HG03432 (cell line): ENCODE data around the gene GRIN1.

ENCODE experiments used
- ATAC-seq: cut with Tn5 transposase; IDR thresholded peaks from one replicate; pipeline ENCODE4 v1.9.1; 2021; ENCODE audit warnings: mild to moderate bottlenecking, moderate library complexity; ENCODE audit not compliant: unreplicated experiment

GRIN1 gene

DNA sequence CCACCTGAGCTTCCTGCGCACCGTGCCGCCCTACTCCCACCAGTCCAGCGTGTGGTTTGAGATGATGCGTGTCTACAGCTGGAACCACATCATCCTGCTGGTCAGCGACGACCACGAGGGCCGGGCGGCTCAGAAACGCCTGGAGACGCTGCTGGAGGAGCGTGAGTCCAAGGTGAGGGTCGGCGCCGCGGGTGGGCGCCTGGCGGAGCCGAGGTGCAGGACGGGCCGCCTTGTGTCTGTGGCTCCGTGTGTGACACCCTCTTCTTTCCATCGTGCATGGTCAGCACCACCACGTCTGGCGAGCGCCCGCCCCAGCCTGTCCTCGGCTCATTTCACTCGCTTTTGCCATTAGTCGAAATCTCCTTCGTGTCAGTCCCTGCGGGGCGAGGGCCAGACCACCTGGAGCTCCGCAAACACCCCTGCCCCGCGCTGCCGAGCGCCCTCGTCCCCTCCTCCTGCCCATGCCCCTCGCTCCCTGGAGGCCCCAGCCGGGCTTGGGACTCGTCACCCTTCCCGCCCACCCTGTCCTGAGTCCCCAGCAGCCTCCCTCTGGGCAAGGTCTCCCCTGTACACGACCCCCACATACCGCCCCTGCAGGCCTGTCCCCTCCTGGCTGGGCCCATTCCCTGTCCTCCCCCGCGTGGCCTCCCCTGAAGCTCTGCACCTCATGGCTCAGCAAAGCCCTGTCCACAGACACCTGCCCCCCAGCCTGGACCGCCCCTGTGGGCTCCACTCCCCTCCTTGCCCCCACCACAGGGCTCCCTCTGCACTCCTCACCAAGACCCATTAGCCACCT, 7.0 kb downstream of the GRIN1 start:
- ATAC-seq: no peak

DNA sequence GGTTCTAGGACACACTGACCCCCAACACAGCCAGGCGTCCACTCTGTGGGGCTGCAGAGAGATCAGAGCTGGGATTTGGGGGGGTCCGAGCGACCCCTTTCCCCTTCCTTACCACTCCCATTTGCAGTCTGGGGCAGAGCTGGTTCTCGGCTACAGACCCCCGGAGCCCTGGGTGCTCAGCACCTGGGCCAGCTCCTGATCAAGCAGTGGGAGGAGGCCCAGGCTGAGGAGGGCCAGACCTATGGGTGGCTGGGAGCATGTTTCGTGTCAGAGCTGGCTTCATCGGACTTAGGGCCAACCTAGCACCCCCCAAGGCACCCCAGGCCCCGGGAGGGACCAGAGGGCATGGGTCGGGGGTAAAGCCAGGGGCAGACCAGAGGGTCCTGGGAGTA, 7.6 kb downstream of the GRIN1 start:
- no peak for ATAC-seq

DNA sequence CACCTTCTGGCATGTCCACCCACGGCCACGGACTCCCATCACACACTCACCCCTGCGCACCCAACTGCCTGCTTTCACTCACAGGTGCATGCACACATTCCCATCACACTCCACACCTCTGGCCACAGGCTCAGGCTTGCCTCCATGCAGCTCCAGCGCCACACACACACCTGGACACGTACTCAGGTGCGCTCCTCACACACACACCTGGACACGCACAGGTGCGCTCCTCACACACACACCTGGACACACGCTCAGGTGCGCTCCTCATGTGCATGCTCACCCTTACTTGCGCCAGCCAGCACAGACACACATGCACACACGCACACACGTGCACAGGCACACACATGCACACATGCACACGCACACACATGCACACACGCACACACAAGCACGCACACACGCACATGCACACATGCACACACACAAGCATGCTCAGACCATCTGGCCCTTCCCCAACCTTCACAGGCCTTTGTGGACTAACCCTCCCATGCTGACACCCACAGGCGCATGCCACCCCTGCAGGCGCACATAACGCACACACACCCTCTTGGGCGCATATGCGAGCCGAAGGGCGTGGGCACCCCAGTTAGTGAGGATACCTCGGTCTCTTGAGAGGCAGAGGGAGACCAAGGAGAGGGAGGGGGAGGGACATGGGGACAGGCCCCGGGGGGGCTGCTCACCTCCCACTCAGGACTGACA, 8.3 kb downstream of the GRIN1 start:
- ATAC-seq: no peak

DNA sequence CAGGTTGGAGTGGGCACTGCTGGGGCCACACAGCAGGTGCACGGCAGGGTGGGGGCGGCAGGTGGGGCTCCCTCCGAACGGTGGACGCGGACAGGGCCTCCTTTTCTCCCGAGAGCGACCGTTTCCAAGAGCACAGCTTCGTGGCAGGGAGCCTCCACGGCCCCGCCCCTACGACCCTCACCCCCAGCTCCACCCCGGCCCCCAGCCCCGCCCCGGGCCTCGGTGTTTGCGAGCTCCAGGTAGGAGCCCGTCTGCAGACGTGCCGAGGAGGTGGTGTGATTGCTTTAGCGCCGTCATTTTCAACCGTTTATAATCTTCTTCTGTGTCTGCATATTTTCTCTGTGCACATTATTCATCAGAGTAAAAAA, 8.8 kb downstream of the GRIN1 start:
- no peak for ATAC-seq

DNA sequence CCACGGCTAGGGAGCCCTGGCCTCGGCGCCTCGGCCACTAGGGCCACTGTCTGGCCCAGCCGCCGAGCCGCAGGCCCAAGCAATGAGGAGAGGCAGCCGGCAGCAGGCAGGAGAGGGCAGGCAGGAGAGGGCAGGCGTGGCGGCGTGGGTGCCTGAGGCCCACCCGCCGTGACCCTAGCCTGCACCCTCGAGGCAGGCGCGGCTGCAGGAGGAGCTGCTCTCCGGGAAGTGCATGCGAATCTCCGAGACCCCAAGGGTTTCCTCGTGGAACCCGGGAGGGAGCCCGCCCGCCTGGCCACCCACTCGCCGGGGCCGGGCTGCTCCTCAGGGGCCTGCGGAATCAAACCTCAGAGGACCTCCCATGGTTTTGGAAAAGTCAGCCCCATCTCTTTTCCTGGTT, 9.3 kb downstream of the GRIN1 start:
- no peak for ATAC-seq

DNA sequence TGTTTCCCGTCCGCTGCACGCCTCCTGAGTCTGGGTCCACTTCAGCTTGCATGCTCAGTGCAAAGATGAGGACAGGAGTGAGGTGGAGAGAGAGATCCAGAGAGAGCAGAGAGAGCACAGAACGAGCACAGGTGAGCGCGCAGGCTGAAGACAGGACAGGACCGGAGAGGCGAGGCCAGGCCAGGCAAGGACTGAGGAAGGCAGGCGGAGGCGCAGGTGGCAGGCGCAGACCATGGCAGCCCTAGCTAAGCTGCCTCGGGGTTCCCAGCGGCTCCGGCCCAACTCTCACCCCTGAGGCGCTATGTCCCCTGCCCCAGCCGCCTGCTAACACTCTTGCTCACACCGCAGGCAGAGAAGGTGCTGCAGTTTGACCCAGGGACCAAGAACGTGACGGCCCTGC, 9.7 kb downstream of the GRIN1 start:
- no peak for ATAC-seq

DNA sequence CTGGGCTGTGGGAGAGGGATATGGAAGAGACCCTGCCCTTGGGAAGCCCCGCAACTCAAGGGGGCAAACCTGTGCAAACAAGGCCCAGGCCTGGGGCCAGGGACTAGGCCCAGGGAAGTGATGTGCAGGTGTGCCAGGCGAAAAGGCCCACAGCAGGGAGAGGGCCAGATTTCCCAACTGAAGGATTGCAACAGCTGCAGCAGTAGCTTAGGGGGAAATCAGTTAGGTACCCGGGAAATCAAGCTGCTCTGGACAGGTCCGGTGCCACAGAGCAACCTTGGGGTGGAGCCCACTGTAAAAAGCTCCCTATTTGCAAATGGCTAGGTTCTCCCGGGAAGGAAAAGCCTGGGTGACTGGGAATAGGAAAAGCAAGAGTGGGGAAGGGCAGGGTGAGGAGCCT, 10.4 kb downstream of the GRIN1 start:
- ATAC-seq: no peak

DNA sequence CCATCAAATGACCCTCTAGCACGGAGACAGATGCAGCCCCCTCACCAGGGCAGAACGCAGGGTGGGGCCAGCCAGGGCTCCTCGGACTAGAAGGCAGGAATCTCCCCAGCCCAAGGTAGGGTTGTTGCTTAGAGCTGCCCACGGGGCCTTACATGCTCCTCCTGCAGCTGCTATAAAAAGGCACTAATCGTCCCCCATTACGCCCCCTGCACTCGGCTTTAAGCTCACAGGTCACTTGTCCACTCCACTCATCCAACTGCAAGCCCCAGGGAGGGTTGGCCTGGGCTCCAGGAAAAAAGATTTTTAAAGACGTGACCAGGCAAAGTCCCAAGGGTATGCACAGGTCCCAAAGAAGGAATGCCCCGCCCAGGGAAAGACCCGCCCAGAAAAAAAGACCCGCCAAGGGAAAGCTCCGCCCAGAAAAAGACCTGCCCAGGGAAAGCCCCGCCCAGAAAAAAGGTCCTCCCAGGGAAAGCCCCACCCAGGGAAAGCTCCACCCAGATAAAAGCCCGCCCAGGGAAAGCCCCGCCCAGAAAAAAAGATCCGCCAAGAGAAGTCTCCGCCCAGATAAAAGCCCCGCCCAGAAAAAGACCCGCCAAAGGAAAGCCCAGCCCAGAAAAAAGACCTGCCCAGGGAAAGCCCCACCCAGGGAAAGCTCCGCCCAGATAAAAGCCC, 11.1 kb downstream of the GRIN1 start:
- peak; percentile 21 for ATAC-seq

DNA sequence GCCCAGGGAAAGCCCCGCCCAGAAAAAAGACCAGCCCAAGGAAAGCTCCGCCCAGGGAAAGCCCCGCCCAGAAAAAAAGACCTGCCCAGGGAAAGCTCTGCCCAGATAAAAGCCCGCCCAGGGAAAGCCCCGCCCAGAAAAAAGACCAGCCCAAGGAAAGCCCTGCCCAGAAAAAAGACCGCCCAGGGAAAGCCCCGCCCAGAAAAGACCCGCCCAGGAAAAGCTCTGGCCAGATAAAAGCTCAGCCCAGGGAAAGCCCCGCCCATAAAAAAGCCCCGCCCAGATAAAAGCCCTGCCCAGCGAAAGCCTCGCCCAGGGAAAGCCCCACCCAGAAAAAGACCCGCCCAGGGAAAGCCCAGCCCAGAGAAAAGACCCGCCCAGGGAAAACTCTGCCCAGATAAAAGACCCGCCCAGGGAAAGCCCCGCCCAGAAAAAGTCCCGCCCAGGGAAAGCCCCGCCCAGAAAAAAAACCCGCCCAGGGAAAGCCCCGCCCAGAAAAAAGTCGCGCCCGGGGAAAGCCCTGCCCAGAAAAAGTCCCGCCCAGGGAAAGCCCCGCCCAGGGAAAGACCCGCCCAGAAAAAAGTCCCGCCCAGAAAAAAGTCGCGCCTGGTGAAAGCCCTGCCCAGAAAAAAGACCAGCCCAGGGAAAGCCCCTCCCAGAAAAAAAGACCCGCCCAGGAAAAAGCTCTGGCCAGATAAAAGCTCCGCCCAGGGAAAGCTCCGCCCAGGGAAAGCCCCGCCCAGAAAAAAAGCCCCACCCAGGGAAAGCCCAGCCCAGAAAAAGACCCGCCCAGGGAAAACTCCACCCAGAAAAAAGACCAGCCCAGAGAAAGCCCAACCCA, 11.9 kb downstream of the GRIN1 start:
- peak; percentile 43 for ATAC-seq

DNA sequence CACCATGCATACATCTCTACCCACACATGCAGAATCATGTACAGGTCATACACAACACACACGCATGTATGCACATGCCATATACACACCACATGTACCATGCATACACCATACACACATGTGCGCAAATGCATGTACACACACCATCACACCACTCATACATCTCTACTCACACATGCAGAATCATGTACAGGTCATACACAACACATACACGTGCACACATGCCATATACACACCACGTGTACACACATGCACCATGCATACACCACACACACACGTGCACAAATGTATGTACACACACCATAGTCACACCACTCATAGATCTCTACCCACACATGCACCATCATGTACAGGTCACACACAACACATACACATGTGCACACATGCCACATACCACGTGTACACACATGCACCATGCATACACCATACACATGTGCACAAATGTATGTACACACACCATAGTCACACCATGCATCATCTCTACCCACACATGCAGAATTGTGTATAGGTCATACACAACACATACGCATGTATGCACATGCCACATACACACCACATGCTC, 14.0 kb downstream of the GRIN1 start:
- ATAC-seq: no peak

DNA sequence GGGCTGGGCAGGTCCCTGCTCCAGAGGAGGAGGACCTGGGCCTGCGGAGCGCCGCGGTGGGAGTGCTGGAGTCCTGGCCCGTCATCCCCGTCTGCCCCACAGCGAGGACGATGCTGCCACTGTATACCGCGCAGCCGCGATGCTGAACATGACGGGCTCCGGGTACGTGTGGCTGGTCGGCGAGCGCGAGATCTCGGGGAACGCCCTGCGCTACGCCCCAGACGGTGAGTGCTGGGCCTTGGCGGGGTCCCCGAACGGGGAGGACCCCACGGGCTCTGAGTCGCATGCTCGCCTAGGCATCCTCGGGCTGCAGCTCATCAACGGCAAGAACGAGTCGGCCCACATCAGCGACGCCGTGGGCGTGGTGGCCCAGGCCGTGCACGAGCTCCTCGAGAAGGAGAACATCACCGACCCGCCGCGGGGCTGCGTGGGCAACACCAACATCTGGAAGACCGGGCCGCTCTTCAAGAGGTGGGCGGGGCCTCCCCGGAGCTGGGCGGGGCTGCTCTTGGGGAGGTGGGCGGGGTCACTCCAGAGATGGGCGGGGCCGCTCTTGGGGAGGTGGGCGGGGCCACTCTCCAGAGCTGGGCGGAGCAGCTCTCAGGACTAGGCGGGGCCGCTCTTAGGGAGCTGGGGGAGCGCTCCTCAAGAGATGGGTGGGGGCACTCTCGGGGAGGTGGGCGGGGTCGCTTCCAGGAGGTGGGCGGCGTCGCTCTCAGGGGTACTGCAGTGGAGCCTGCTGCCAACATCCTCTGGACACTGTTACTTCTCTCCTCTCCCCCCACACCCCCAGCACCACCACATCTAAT, 17.8 kb downstream of the GRIN1 start:
- ATAC-seq: no peak

DNA sequence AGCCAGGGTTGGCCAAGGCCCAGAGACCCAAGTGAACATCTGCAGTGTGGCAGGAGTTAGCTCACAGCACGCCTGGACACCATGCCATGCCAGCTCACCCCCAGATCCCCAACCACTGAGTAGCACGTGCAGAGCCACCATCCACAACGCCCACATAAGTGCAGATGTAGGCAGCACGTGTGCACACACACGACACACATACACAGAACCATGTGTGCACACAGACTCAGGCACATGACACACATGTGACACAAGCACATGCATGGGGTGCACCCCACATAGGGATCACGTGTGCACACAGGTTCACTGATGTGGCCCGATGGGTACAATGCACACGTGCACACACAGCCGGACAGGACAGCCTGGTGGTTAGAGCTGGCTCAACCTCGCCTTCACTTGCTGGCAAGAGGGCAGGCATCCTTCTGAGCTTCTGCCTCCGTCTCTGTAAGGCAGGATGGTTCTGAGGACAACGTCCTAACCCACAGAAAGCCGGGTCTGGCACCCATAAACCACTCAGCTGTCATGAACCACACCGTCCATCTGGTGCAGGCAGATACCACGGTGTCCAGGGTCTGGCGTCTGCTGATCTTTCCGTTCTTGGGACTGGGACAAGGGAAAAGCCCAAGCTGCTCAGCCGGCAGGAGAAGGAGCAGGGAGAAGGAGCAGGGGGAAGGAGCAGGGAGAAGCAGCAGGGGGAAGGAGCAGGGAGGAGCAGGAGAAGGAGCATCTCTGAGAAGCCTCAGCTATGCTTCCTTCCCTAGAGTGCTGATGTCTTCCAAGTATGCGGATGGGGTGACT, 18.9 kb downstream of the GRIN1 start:
- ATAC-seq: no peak

DNA sequence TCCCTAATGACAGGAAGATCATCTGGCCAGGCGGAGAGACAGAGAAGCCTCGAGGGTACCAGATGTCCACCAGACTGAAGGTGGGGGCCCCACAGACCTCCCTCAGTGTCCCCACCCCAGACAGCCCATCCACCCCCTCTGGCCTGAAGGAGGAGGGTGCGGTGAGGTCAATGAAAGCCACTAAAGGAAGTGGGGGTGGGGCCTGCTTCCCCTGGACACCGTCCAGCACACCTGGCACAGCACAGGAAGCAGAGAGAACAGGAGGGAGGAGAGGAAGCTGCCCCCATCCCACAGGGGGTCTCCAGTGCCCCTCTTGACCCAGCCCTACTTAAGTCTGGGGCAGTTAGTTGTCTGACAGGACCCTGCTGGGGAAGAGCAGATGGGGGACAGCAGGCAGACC, 19.7 kb downstream of the GRIN1 start:
- ATAC-seq: no peak

DNA sequence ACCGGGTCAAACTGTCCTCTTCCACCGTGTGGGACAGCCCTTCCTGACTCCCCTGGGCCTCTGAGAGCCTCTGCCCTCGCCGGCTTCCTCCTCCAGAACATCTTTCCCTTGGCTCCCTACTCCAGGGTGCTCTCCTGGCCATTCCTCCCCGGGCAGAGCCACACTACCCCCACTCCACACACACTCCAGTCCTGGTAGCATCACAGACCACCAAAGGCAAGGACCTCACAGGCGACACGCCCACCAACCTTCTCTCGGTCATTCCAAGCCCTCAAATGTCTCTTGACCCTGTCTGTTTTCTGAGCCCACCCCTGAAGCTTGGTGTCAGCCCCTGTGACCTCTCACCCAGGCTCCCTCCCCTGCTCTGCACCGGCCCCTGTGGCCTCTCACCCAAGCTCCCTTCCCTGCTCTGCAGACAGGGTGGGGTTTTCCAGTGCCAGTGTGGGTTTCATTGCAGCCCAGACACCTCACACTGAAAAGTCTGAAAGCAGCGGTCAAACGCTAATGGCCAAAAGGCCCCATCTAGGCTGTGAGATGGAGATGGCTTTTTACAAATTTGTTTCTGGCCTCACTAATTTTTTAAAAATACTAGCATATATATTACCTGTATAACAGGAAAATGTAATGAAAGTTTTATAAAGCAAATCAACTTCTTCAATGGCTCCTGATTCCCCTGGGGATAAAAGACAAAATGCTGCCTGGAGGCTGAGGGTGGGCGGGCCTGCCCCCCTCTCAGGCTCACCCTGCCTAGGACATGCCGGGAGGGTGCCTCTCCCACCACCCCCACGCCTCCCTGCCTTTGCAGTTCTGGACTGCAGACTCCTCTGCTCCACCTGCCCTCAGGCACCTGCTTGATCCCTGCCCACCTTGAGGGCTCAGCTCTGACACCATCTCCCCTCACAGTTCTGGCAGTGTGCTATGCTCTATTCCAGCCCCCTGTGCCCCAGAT, 20.4 kb downstream of the GRIN1 start:
- ATAC-seq: no peak

DNA sequence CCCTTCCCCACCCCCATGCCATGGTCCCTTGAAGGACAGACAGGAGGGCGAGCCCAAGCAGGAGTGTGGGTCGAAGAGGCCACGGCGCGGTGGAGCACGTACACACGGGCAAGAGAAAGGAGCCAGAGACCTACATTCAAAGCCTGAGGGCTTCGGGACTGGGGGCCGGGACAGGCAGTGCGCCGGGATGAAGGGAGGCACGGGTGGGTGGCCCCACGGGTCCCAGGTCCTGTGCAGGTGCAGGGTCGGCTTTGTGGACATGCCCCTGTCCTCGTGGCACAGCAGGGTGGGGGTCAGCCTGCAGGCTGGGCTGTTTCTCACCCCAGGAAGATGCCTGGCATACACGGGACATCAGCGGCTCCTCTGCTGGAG, 21.1 kb downstream of the GRIN1 start:
- no peak for ATAC-seq

DNA sequence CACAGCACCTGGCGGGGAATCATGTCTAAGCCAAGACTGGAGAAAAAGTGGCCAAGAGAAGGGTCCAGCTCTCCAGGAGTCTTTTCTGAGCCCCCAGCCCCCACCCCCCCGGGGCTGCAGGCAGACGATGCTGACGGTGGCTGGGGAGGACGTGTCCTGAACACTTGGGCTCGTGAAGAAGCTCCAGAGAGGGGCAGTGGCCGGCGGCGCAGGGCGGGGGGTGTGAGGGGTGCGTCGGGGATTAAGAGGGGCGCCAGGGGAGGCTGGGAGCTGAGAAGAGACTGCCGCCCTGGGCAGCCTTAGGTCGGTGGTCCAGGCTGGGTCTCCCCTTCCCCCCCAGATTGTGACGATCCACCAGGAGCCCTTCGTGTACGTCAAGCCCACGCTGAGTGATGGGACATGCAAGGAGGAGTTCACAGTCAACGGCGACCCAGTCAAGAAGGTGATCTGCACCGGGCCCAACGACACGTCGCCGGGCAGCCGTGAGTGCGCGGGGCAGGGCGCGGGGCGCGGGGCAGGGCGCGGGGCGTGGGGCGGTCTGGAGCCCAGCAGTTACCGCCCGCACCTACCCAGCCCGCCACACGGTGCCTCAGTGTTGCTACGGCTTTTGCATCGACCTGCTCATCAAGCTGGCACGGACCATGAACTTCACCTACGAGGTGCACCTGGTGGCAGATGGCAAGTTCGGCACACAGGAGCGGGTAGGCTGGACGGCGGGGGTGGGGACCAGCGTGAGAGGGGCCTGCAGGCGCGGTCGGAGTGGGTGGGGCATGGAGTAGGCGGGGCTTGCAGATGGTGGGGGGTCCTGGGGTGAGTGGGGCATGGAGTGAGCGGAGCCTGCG, 22.0 kb downstream of the GRIN1 start:
- no peak for ATAC-seq
